Duodenal mucosa (tissue), 2 donors: ENCODE data around the gene SNX7.

ENCODE experiments used
- H3K27ac ChIP-seq: one replicate; pipeline ENCODE4 v1.7.0; 2013; ENCODE audit warnings: low read depth, low read length
- H3K27me3 ChIP-seq, 2 donors: one replicate each; pipeline ENCODE4 v1.7.0; 2013; ENCODE audit warnings: low read length in 2 of 2, control low read depth in 1 of 2; ENCODE audit not compliant: insufficient read depth in 2 of 2, control insufficient read depth in 1 of 2
- H3K36me3 ChIP-seq, 2 donors: one replicate each; pipeline ENCODE4 v1.7.0; 2013; ENCODE audit warnings: low read length in 2 of 2, control low read depth in 1 of 2; ENCODE audit not compliant: insufficient read depth in 2 of 2, control insufficient read depth in 1 of 2
- H3K4me1 ChIP-seq, 2 donors: one replicate each; pipeline ENCODE4 v1.7.0; 2013; ENCODE audit warnings: low read length in 2 of 2, control low read depth in 1 of 2; ENCODE audit not compliant: insufficient read depth in 2 of 2, control insufficient read depth in 1 of 2
- H3K4me3 ChIP-seq, 2 donors: one replicate each; pipeline ENCODE4 v1.7.0; 2013; ENCODE audit warnings: low read length in 2 of 2, low read depth in 1 of 2
- H3K9ac ChIP-seq, 2 donors: one replicate each; pipeline ENCODE4 v1.7.0; 2013; ENCODE audit warnings: low read length in 2 of 2, low read depth in 1 of 2
- H3K9me3 ChIP-seq, 2 donors: one replicate each; pipeline ENCODE4 v1.7.0; 2013; ENCODE audit warnings: low read length in 2 of 2, control low read depth in 1 of 2; ENCODE audit not compliant: control insufficient read depth in 1 of 2

SNX7 gene

DNA sequence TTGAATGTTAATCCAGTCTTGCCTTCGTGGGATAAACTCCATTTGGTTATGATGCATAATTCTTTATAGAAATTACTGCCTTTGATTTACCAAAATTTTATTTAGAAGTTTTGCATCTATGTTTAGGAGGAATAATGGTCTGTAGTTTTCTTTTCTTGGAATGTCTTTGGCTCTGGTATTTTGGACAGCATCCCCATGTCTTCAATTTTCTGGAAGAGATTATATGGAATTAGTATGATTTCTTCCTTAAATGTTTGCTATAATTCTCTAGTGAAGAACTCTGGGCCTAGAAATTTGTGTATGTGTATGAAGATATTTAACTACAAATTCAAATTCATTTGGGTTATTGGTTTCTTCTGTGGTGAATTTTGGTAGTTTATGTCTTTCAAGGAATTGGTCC is 92.7 kb downstream of the SNX7 start:
- Histone ChIP-seq H3K4me1 (no peaks in the 10 kb centered on the region), H3K36me3 (no peaks in the 10 kb centered on the region), H3K4me3 (no peak overlapping the region), H3K27ac (no peak overlapping the region), H3K9me3 (no peaks in the 10 kb centered on the region), H3K9ac (no peak overlapping the region), H3K27me3 (no peaks in the 10 kb centered on the region)

- Histone ChIP-seq H3K9me3 (no peaks in the 10 kb centered on the region), H3K4me3 (no peak overlapping the region), H3K4me1 (no peaks in the 10 kb centered on the region), H3K9ac (no peak overlapping the region), H3K27me3 (no peaks in the 10 kb centered on the region), H3K36me3 (no peaks in the 10 kb centered on the region), H3K27ac (no peak overlapping the region)
Observed at GRCh38 chr1:98761219-98761865, 99.8 kb downstream of the SNX7 start.

- no peak overlapping the region for H3K27ac ChIP-seq
- no peaks in the 10 kb centered on the region for H3K4me1 ChIP-seq
- H3K9me3 ChIP-seq: no peaks in the 10 kb centered on the region
- no peaks in the 10 kb centered on the region for H3K36me3 ChIP-seq
- H3K9ac ChIP-seq: no peak overlapping the region
- no peaks in the 10 kb centered on the region for H3K27me3 ChIP-seq
- no peak overlapping the region for H3K4me3 ChIP-seq
Observed at GRCh38 chr1:98763488-98764150, 102.1 kb downstream of the SNX7 start.

GRCh38 chr1:98764485-98764884 is 103.0 kb downstream of the SNX7 start:
- no peak overlapping the region for H3K9ac ChIP-seq
- no peak overlapping the region for H3K27ac ChIP-seq
- H3K4me3 ChIP-seq: no peak overlapping the region
- no peaks in the 10 kb centered on the region for H3K36me3 ChIP-seq
- no peaks in the 10 kb centered on the region for H3K9me3 ChIP-seq
- H3K27me3 ChIP-seq: no peaks in the 10 kb centered on the region
- no peaks in the 10 kb centered on the region for H3K4me1 ChIP-seq

- Histone ChIP-seq H3K27ac (no peak overlapping the region), H3K36me3 (no peaks in the 10 kb centered on the region), H3K4me1 (no peaks in the 10 kb centered on the region), H3K4me3 (no peak overlapping the region), H3K27me3 (no peaks in the 10 kb centered on the region), H3K9me3 (no peaks in the 10 kb centered on the region), H3K9ac (no peak overlapping the region)
Observed at GRCh38 chr1:98766255-98766654, 104.7 kb downstream of the SNX7 start.

GRCh38 chr1:98769162-98769561 is 107.6 kb downstream of the SNX7 start:
- H3K27ac ChIP-seq: no peak overlapping the region
- no peaks in the 10 kb centered on the region for H3K9me3 ChIP-seq
- no peaks in the 10 kb centered on the region for H3K27me3 ChIP-seq
- H3K36me3 ChIP-seq: no peaks in the 10 kb centered on the region
- no peaks in the 10 kb centered on the region for H3K4me1 ChIP-seq
- no peak overlapping the region for H3K9ac ChIP-seq
- no peak overlapping the region for H3K4me3 ChIP-seq

DNA sequence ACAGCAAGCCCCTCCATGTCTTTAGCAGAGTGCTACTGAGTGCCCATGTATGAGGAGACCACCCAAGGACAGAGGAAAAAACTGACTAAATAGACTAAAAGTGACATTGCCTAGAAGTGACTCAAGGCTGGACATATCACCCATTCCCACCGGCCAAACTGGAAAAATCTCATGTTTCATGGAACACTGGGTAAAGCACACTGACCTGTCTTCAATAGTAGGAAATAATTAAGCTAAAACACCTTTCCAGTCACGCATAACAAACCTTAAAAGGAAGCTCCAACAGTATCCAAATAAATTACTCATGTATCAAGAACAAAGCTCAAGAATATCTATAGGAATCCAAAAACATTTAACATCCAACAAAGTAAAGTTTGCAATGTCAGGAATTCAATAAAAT is 120.4 kb downstream of the SNX7 start:
- Histone ChIP-seq H3K9ac (no peak overlapping the region), H3K27ac (no peak overlapping the region), H3K4me1 (no peaks in the 10 kb centered on the region), H3K4me3 (no peak overlapping the region), H3K9me3 (no peaks in the 10 kb centered on the region), H3K36me3 (no peaks in the 10 kb centered on the region), H3K27me3 (no peaks in the 10 kb centered on the region)

DNA sequence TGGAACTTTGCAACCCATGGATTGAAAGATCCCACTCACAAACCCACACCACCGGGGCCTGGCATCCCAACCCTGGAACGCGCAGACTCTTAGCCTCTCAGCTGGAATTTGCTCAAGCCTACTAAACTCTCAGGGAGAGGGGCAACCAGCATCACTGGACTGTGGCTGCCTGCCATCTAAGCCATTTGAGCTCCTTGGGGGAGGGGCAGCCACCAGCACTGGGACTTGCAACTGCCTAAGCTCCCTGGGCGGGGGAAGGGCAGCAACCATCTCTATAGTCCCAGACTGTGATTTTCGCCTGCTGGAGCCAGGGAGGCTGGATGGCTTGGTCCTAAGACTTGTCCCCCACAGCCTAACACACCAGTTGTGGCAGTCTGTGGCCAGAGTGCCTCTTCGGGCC is 122.3 kb downstream of the SNX7 start:
- Histone ChIP-seq H3K9me3 (no peaks in the 10 kb centered on the region), H3K4me3 (no peak overlapping the region), H3K9ac (no peak overlapping the region), H3K4me1 (no peaks in the 10 kb centered on the region), H3K27me3 (no peaks in the 10 kb centered on the region), H3K36me3 (no peaks in the 10 kb centered on the region), H3K27ac (no peak overlapping the region)

DNA sequence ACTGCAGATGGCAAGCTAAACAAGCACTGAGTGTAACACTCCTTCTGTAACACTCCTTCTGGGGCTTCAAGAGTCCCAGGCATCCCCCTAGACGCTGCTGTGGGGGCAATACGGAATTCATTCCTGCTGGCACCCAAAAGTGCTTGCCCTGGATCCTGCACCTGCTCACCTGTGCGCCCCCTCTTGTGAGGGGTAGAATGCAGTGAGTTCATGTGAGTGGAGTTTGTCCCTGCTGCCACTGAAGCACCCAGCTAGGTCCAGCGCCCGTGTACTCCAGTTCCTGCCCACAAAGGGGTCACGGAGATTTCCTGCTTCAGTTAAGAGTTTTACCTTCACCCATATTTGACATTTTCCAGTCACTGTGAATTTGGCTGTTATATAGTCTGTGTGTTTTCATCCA is 130.0 kb downstream of the SNX7 start:
- Histone ChIP-seq H3K27ac (no peak overlapping the region), H3K4me3 (no peak overlapping the region), H3K4me1 (no peaks in the 10 kb centered on the region), H3K9ac (no peak overlapping the region), H3K27me3 (no peaks in the 10 kb centered on the region), H3K36me3 (no peaks in the 10 kb centered on the region), H3K9me3 (no peaks in the 10 kb centered on the region)

DNA sequence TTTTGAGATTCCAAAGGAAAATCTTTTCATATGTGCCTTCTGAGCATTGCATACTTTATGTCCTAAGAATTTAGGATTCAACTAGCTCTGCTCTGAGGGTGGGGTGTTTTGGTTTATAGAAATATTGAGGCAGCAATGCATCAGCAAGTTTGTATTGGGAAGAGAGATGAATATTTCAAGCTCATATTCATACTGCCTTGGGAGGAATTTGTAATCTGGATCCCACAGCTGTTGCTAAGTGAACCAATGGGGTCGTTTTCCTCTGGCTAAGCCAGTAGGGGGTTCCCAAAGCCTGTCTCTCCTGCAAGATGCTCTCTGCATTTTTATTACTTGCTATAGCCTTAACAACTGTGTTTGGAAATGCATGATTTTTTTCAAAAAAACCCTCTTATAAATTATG is 130.6 kb downstream of the SNX7 start:
- Histone ChIP-seq H3K36me3 (no peaks in the 10 kb centered on the region), H3K4me1 (no peaks in the 10 kb centered on the region), H3K27me3 (no peaks in the 10 kb centered on the region), H3K4me3 (no peak overlapping the region), H3K9me3 (no peaks in the 10 kb centered on the region), H3K9ac (no peak overlapping the region), H3K27ac (no peak overlapping the region)
